Measurements from ENCODE around the gene TP53RK. TPM values are rescaled to one million over a fixed set of nuclear protein-coding genes. Genes with fewer than 3 reads are reported as not detected.

Gene TP53RK
- total and polyA plus RNA-seq, 2 of the 13 experiments (the other 11 are each of a cell fraction or from before 2014, with no cell fraction given) = 12.9 to 25.5 TPM

DNA sequence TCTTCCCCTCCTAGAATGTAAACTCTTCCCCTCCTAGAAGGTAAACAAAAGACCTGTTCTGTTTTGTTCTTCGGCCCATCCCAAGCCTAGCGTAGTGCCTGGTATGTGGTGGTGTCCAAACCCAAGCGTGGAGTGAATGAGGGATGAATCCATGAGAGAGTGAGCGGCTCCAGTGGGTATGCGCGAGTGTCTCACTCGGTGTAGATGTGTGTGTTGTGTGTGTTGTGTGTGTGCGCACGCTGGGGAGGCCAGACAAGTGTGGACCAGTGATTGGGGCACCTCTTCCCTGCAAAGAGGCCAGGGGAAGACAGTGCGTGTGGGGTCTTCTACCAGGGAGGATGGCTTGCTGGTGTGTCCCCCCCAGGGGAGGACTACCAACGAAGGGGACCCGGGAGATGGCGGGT is 19.8 kb upstream of the TP53RK start (continued):
- TF ChIP-seq ZNF354B (CRISPR knock-in tag; IDR thresholded peaks at IDR 0.05) = no peak
- peak; percentile 57; the same call in 1 of the 2 replicates for TF ChIP-seq MZF1 (CRISPR knock-in tag; IDR thresholded peaks at IDR 0.05; ENCODE audit: borderline replicate concordance)
- TF ChIP-seq CHD4 (IDR thresholded peaks at IDR 0.05; ENCODE audit: borderline replicate concordance, low read length) = no peak
- TF ChIP-seq, protein P1, sequence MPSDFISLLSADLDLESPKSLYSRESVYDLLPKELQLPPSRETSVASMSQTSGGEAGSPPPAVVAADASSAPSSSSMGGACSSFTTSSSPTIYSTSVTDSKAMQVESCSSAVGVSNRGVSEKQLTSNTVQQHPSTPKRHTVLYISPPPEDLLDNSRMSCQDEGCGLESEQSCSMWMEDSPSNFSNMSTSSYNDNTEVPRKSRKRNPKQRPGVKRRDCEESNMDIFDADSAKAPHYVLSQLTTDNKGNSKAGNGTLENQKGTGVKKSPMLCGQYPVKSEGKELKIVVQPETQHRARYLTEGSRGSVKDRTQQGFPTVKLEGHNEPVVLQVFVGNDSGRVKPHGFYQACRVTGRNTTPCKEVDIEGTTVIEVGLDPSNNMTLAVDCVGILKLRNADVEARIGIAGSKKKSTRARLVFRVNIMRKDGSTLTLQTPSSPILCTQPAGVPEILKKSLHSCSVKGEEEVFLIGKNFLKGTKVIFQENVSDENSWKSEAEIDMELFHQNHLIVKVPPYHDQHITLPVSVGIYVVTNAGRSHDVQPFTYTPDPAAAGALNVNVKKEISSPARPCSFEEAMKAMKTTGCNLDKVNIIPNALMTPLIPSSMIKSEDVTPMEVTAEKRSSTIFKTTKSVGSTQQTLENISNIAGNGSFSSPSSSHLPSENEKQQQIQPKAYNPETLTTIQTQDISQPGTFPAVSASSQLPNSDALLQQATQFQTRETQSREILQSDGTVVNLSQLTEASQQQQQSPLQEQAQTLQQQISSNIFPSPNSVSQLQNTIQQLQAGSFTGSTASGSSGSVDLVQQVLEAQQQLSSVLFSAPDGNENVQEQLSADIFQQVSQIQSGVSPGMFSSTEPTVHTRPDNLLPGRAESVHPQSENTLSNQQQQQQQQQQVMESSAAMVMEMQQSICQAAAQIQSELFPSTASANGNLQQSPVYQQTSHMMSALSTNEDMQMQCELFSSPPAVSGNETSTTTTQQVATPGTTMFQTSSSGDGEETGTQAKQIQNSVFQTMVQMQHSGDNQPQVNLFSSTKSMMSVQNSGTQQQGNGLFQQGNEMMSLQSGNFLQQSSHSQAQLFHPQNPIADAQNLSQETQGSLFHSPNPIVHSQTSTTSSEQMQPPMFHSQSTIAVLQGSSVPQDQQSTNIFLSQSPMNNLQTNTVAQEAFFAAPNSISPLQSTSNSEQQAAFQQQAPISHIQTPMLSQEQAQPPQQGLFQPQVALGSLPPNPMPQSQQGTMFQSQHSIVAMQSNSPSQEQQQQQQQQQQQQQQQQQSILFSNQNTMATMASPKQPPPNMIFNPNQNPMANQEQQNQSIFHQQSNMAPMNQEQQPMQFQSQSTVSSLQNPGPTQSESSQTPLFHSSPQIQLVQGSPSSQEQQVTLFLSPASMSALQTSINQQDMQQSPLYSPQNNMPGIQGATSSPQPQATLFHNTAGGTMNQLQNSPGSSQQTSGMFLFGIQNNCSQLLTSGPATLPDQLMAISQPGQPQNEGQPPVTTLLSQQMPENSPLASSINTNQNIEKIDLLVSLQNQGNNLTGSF (CRISPR knock-in tag; IDR thresholded peaks at IDR 0.05) = 0 out of 2 replicates have a peak, but pooled peaks have one; percentile 20
- 0 out of 2 replicates have a peak, but pooled peaks have one; percentile 11 for TF ChIP-seq RBAK (CRISPR knock-in tag; IDR thresholded peaks at IDR 0.05)
- TF ChIP-seq, protein P2, sequence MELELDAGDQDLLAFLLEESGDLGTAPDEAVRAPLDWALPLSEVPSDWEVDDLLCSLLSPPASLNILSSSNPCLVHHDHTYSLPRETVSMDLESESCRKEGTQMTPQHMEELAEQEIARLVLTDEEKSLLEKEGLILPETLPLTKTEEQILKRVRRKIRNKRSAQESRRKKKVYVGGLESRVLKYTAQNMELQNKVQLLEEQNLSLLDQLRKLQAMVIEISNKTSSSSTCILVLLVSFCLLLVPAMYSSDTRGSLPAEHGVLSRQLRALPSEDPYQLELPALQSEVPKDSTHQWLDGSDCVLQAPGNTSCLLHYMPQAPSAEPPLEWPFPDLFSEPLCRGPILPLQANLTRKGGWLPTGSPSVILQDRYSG (CRISPR knock-in tag; IDR thresholded peaks at IDR 0.05) = no peak
- TF ChIP-seq MTA1 (CRISPR knock-in tag; IDR thresholded peaks at IDR 0.05; ENCODE audit: borderline replicate concordance) = peak; percentile 51; the same call in 1 of the 2 replicates
- TF ChIP-seq HDAC6 (IDR thresholded peaks at IDR 0.05; ENCODE audit: low read depth, low read length) = no peak
- TF ChIP-seq ZMYM3 (CRISPR knock-in tag; IDR thresholded peaks at IDR 0.05) = peak; percentile 78; the same call in 1 of the 2 replicates
- 0 out of 2 replicates have a peak, but pooled peaks have one; percentile 35 for TF ChIP-seq ZNF225 (CRISPR knock-in tag; IDR thresholded peaks at IDR 0.05)
- TF ChIP-seq JARID2 (CRISPR knock-in tag; IDR thresholded peaks at IDR 0.05; ENCODE audit: insufficient replicate concordance) = no peak
- peak; percentile 20; the same call in 1 of the 2 replicates for TF ChIP-seq NFYB (CRISPR knock-in tag; IDR thresholded peaks at IDR 0.05)
- TF ChIP-seq BHLHE40 (IDR thresholded peaks at IDR 0.05; ENCODE audit: low read length) = no peak
- TF ChIP-seq ATF7 (IDR thresholded peaks at IDR 0.05) = no peak
- peak; percentile 81; the same call in 1 of the 2 replicates for TF ChIP-seq ATF7 (CRISPR knock-in tag; IDR thresholded peaks at IDR 0.05)
- 0 out of 2 replicates have a peak, but pooled peaks have one; percentile 29 for TF ChIP-seq NBN (conservative IDR thresholded peaks at IDR 0.05)
- no peak for TF ChIP-seq MED13 (CRISPR knock-in tag; IDR thresholded peaks at IDR 0.05)
- peak; percentile 95; the same call in 1 of the 2 replicates for TF ChIP-seq ATF5 (CRISPR knock-in tag; IDR thresholded peaks at IDR 0.05; ENCODE audit: low read depth)
- TF ChIP-seq ZNF83 (CRISPR knock-in tag; IDR thresholded peaks at IDR 0.05; ENCODE audit: borderline replicate concordance) = no peak; the same call in 1 of the 2 replicates
- TF ChIP-seq ZNF34 (CRISPR knock-in tag; IDR thresholded peaks at IDR 0.05; ENCODE audit: borderline replicate concordance) = peak; percentile 50; the same call in 1 of the 2 replicates
- TF ChIP-seq YEATS2 (CRISPR knock-in tag; IDR thresholded peaks at IDR 0.05; ENCODE audit: borderline replicate concordance) = peak; percentile 12; the same call in 1 of the 2 replicates
- TF ChIP-seq ZNF207 (IDR thresholded peaks at IDR 0.05; ENCODE audit: borderline replicate concordance) = no peak
- TF ChIP-seq MNT (IDR thresholded peaks at IDR 0.05) = no peak
- peak; percentile 65; the same call in 1 of the 2 replicates for TF ChIP-seq ZNF251 (CRISPR knock-in tag; IDR thresholded peaks at IDR 0.05)

Measured in HepG2 (cell line).